Medulla oblongata (tissue), 1 donor: ENCODE results near the gene TENT4A.

ENCODE experiments used
- DNase-seq: peaks from one replicate; pipeline ENCODE4 v3.0.0-alpha.2; 2015; ENCODE audit errors: extremely low spot score

The TENT4A gene

GRCh38 chr5:6750951-6751685 is 37.9 kb downstream of the TENT4A start:
- no peak for DNase-seq

- no peak for DNase-seq
Measured at GRCh38 chr5:6752236-6752635, 39.0 kb downstream of the TENT4A start.

- DNase-seq: no peak
Measured at GRCh38 chr5:6752782-6753181, 39.5 kb downstream of the TENT4A start.

GRCh38 chr5:6753851-6754250 is 40.6 kb downstream of the TENT4A start:
- DNase-seq: peak; percentile 39

GRCh38 chr5:6754766-6755165 is 41.5 kb downstream of the TENT4A start:
- no peak for DNase-seq

GRCh38 chr5:6755519-6755918 is 42.3 kb downstream of the TENT4A start:
- peak; percentile 30 for DNase-seq

- DNase-seq: no peak
Measured at GRCh38 chr5:6755941-6756340, 42.7 kb downstream of the TENT4A start.

- no peak for DNase-seq
Measured at GRCh38 chr5:6757414-6757969, 44.3 kb downstream of the TENT4A start.

- DNase-seq: no peak
Measured at GRCh38 chr5:6758236-6758635, 45.0 kb downstream of the TENT4A start.

- no peak for DNase-seq
Measured at GRCh38 chr5:6758706-6759105, 45.5 kb downstream of the TENT4A start.

GRCh38 chr5:6759401-6759800 is 46.2 kb downstream of the TENT4A start:
- DNase-seq: no peak

GRCh38 chr5:6759983-6760382 is 46.8 kb downstream of the TENT4A start:
- DNase-seq: no peak

- no peak for DNase-seq
Measured at GRCh38 chr5:6760686-6761085, 47.5 kb downstream of the TENT4A start.

GRCh38 chr5:6761333-6761732 is 48.1 kb downstream of the TENT4A start:
- DNase-seq: no peak

GRCh38 chr5:6762116-6762515 is 48.9 kb downstream of the TENT4A start:
- no peak for DNase-seq

- DNase-seq: no peak
Measured at GRCh38 chr5:6762697-6763096, 49.5 kb downstream of the TENT4A start.

GRCh38 chr5:6763191-6763590 is 50.0 kb downstream of the TENT4A start:
- DNase-seq: no peak

GRCh38 chr5:6765612-6766525 is 52.6 kb downstream of the TENT4A start:
- DNase-seq: peak; percentile 85

GRCh38 chr5:6766604-6767093 is 53.4 kb downstream of the TENT4A start:
- peak; percentile 79 for DNase-seq

- DNase-seq: no peak
Measured at GRCh38 chr5:6767481-6768063, 54.3 kb downstream of the TENT4A start.

GRCh38 chr5:6768590-6769230 is 55.5 kb downstream of the TENT4A start:
- no peak for DNase-seq
